SIG-M5 treated with dmso at 0.1 percent for 504 hours (cell line): ENCODE data around the gene LSMEM2.
A peak's percentile ranks its signal among the peaks of the same experiment; 100 is the strongest.

Experiments
- DNase-seq: peaks from one replicate; lab custom pipeline; 2025; ENCODE audit not compliant: unreplicated experiment; lab: John Stamatoyannopoulos, UW

The LSMEM2 gene

DNA sequence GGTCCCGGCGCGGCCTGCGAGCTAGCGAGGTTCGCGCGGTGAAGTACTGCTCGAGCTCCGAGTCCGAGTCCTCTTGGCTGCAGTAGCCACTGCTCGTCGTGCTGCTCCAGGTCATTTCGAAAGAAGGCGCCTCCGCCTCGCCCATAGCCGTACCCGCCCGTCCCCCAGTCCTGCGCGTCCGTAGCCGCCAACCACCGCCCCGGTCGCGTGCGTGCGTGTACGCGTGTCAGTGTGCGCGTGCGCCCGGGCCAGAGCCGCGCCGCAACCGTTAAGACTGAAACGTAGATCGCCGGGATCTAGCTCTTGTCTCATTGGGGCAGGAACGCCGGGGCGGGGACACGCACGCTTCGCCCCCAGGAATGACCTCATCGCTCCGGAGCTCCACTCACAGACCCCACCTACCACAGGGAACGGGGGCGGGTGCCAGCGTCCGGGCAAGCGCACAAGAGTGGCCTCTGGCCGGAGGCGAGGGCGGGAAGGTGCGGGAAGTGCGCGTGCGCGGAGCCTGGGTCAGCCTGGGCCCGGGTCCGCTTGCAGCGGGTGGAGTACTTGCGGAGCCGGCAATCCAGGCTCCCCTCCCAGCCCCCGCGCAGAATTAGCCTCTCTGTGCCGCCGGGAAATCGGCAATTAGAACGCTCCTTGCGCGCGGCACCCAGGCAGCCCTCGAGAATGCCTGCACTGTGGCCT, 58.4 kb downstream of the LSMEM2 start:
- DNase-seq: peak; percentile 98
